ENCODE data around the gene FER.

- TF ChIP-seq CTCF (IDR thresholded peaks at IDR 0.05) = no peak
- no peak for TF ChIP-seq TCF7L2 (IDR thresholded peaks at IDR 0.05; ENCODE audit: low read depth, low read length)
- no peak for TF ChIP-seq SIN3A (IDR thresholded peaks at IDR 0.05; ENCODE audit: borderline replicate concordance, insufficient read depth, low read depth, low read length)
Measured at GRCh38 chr5:108801776-108802175, 54.1 kb downstream of the FER start.

Data from Panc1 (cell line).